Adrenal gland (tissue), 19 donors: ENCODE measurements around the gene IL11. TPM values are rescaled to one million over a fixed set of nuclear protein-coding genes. Genes with fewer than 3 reads are reported as not detected.

ENCODE experiments used
- DNase-seq, 7 donors: peaks; one replicate each; pipeline ENCODE4 v3.0.0-alpha.2; 2019 to 2020
- H3K27ac ChIP-seq, 5 donors: fragments of 200-600 bp; sonication (generic) in 4 of 5; 1 replicate in 3 of 5; 2 replicates in 2 of 5; pipeline versions ENCODE4 v1.5.1 to v1.8.0; 2016 to 2020; ENCODE audit warnings: mild to moderate bottlenecking in 1 of 5
- H3K27me3 ChIP-seq: fragments of 200-600 bp; 2 replicates; pipeline ENCODE4 v1.8.0; 2021
- H3K36me3 ChIP-seq, 2 donors: fragments of 200-600 bp; replicated peaks in 1 of 2; 1 replicate in 1 of 2; 2 replicates in 1 of 2; pipeline versions ENCODE4 v1.5.1 to v1.8.0; 2018 to 2022
- H3K4me1 ChIP-seq, 2 donors: fragments of 200-600 bp; replicated peaks in 1 of 2; 1 replicate in 1 of 2; 2 replicates in 1 of 2; pipeline versions ENCODE4 v1.5.1 to v1.8.0; 2018 to 2021
- H3K4me3 ChIP-seq, 4 donors: fragments of 200-600 bp; sonication (generic) in 3 of 4; one replicate each; pipeline ENCODE4 v1.5.1; 2016 to 2018
- H3K9me3 ChIP-seq, 3 donors: fragments of 200-600 bp; sonication (generic) in 1 of 3; replicated peaks in 1 of 3; 1 replicate in 2 of 3; 2 replicates in 1 of 3; pipeline versions ENCODE4 v1.5.1 to v1.8.0; 2016 to 2021
- POLR2A ChIP-seq, 2 donors: fragments of 450-650 bp; IDR thresholded peaks; one replicate each; pipeline ENCODE4 v1.6.1; 2017; ENCODE audit warnings: antibody characterized with exemption in 2 of 2, mild to moderate bottlenecking in 2 of 2, moderate library complexity in 1 of 2
- WGBS, 4 donors: extraction: QIAGEN DNeasy Blood & Tissue Kit in 2 of 4; methylation state at CpG; one replicate each; pipeline versions ENCODE4 v1.1.5 to v1.1.7; 2013 to 2017; 5-methylcytosine and 5-hydroxymethylcytosine counted together
- intact Hi-C, 2 donors: fragments of 100-400 bp; cut with DNase I; formaldehyde crosslinking; loops; one replicate each; pipeline versions ENCODE4 v1.14.1 to v1.15.0; 2022 to 2023
- long read RNA-seq, 10 donors: library from polyadenylated mRNA in 3 of 10; unstranded in 2 of 10; stranded (forward) in 1 of 10; transcript quantifications; one replicate each; pipeline ENCODE4 v2.0.0 and lab custom pipeline, GENCODE V29; 2021 to 2026
- polyA plus RNA-seq, 3 donors: library from polyadenylated mRNA; stranded (reverse); fragments of 200-250 nt in 2 of 3; fragments of 350-450 nt in 1 of 3; fragmentation: Illumina TruSeq in 1 of 3; extraction: RNeasy Lipid Tissue Mini Kit (QIAGEN cat#74804) in 1 of 3; gene quantifications; one replicate each; pipeline ENCODE4 v1.2.3, GENCODE V29; 2013 to 2014
- total RNA-seq, 9 donors: library from RNA; depleted of rRNA in 4 of 9; stranded (reverse); fragments of >200 nt in 4 of 9; fragments of 120-200 nt in 1 of 9; fragmentation: NEBNext Ultra II Directional in 1 of 9; extraction: Animal tissue kit (Norgen Biotek cat#: 25700) in 1 of 9; gene quantifications; one replicate each; pipeline versions ENCODE4 v1.1.0 to v1.2.4, GENCODE V29; 2013 to 2023
- TF ChIP-seq, protein P1 (sequence below), 6 experiments: fragments of 450-650 bp in 4 of 6; fragments of 200-600 bp in 2 of 6; sonication (generic) in 1 of 6; IDR thresholded peaks; 1 replicate in 5 of 6; 2 replicates in 1 of 6; pipeline versions ENCODE4 v1.5.1 to v1.8.0; 2016 to 2021; ENCODE audit warnings: antibody characterized with exemption in 6 of 6, mild to moderate bottlenecking in 2 of 6, moderate library complexity in 1 of 6
- donor health status: healthy with polysubstance abuse.
- donor health status: Bipolar disorder and iron deficiency.
- donor health status: DM: yes; HTN: yes; CAD: no.
- donor health status: DM: no; HTN: no; CAD: no.
- donor health status: DM: no; HTN: no; CAD: no.
- donor health status: DM: yes; HTN: yes; CAD: no.

Gene IL11
- total RNA-seq, result under 1 TPM in 2 of 9 donors, not detected in 7; 0.17 to 0.28 TPM
- polyA plus RNA-seq, result 1 to 10 TPM in 1 of 3 donors, under 1 TPM in 1, not detected in 1; 0.24 to 1.1 TPM
- long read RNA-seq, donor 1, result 0 reads
- long read RNA-seq, donor 2, result 0 reads
- long read RNA-seq, donor 3, result 0 reads
- long read RNA-seq, donor 4, result 0 reads
- long read RNA-seq, donor 5, result 0 reads
- long read RNA-seq, donor 6, result 0 reads
- long read RNA-seq, donor 7, result 0 reads
- long read RNA-seq, donor 8, result 0 reads
- long read RNA-seq, donor 9, result 0 reads
- long read RNA-seq, donor 10, result 0 reads

DNA sequence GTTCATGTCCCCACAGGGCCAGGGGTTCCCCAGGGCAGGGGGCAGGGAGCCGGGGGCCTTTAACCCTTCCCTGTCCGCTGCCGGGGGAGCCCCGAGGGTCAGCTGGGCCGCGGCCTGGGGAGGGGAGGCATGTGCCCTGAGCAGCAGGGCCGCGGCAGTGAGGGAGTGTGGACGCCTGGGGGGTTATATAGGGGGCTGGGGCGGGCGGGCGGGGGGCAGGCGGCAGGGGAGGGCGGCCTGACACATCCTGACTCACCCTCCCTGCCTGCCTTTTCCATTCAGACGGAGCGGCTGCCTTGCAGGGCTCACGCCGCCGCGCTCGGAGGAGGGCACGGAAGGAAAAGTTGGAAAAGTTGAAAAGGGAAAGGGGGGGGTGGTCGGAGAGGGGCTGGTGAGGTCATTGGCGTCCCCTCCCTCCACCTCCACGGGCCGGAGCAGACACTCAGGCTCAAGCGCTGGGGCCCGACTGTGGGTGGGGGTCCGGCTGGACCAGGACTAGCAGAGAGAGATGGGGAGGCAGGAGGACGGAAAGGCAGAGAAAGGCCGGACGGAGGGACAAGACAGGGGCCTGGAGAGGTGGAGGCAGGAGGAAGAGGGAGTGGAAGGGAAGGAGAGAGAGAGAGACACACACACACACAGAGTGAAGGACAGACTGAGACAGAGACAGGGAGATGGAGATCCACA lies at the start of gene IL11:
IL11 (minus strand) TSS at position 159 of the 684 bp plus-strand sequence; CDS start at position 6, 153 bp downstream.
- no peak for DNase-seq
- Histone ChIP-seq H3K9me3 (no peaks in the 10 kb centered on the region), H3K4me1 (peaks cover 0 to 6% of the 10 kb centered on the region in 2 donors), H3K27ac (no peak within 1 kb of the TSS), H3K36me3 (no peaks in the 10 kb centered on the region), H3K4me3 (peak within 1 kb of the TSS in 1 of 4 donors; percentile 25), H3K27me3 (peaks cover 54% of the 10 kb centered on the region)
- TF ChIP-seq POLR2A (IDR thresholded peaks at IDR 0.05), result no peak
- TF ChIP-seq, protein P1, sequence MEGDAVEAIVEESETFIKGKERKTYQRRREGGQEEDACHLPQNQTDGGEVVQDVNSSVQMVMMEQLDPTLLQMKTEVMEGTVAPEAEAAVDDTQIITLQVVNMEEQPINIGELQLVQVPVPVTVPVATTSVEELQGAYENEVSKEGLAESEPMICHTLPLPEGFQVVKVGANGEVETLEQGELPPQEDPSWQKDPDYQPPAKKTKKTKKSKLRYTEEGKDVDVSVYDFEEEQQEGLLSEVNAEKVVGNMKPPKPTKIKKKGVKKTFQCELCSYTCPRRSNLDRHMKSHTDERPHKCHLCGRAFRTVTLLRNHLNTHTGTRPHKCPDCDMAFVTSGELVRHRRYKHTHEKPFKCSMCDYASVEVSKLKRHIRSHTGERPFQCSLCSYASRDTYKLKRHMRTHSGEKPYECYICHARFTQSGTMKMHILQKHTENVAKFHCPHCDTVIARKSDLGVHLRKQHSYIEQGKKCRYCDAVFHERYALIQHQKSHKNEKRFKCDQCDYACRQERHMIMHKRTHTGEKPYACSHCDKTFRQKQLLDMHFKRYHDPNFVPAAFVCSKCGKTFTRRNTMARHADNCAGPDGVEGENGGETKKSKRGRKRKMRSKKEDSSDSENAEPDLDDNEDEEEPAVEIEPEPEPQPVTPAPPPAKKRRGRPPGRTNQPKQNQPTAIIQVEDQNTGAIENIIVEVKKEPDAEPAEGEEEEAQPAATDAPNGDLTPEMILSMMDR (IDR thresholded peaks at IDR 0.05), result no peak
- intact Hi-C loops, result no loop called here
- WGBS, 4 donors, result 12 to 26% (median 16%) methylated on average over 18 to 32 of the region's 32 CpGs

DNA sequence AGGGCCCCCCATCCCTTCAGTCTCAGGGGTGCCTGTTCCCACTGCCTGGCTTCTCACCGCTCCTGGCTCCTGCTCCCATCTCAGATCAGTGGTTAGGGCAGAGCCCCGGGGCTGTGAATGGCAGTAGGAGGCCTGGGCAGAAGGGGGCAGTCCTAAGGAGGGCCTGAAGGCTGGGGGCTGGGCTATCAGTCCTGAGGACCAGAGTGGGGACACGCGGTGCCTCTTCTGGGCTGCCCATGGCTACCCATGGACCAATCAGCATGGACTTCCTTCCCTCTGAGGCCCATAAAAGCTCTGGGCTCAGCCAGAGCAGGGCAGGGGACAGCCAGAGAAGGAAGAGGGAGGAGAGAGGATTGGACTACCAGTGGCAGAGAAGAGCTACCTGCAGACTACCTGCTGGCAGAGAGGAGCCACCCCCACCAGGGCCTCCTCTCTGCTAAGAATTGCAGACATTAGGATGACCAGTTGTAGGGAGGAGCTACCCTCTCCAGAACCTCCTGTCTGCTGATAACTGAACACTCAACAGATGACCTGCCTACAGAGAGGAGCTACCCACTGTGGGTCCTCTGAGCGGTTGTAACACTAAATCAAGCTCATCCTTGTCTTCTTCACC lies 49.5 kb upstream of the IL11 start:
- H3K4me1 ChIP-seq, result no peaks in the 10 kb centered on the region
- no peak for TF ChIP-seq POLR2A (IDR thresholded peaks at IDR 0.05)
- TF ChIP-seq, protein P1 (IDR thresholded peaks at IDR 0.05), result no peak
- 59 to 75% (median 70%) methylated on average over 3 to 5 of the region's 5 CpGs for WGBS, 4 donors
- H3K27me3 ChIP-seq, result no peaks in the 10 kb centered on the region
- H3K9me3 ChIP-seq, result no peaks in the 10 kb centered on the region
- H3K27ac ChIP-seq, result no peak overlapping the region
- H3K36me3 ChIP-seq, result no peaks in the 10 kb centered on the region
- H3K4me3 ChIP-seq, result no peak overlapping the region
- DNase-seq, result no peak
- intact Hi-C loops, result loop anchor here (5.0 to 10.0 kb wide), 3 partner anchors 125 to 277 kb away; partner anchors contain the start of gene TNNT1 (in 1 of the 2)

DNA sequence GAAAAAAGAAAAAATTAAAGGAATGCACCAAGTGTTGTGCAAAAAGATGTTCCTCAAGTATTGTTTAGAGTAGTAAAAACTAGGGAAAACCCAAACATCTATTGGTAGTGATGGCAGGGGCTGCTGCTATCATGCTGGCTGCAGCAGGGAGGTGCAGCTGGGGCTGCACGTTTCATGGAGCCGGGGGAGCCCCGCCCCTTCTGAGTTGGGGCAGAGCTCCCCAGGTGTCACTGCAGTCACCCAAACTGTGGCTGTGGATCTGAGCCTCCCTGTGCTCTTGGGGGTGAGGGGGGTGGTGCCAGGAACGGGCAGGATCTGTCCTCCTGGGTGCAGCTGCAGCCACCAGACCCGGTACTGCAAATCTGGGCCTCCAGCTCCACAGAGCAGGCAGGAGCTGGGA lies 48.8 kb upstream of the IL11 start:
- intact Hi-C loops, result loop anchor here (5.0 to 10.0 kb wide), 3 partner anchors 124 to 277 kb away; partner anchors contain the start of gene TNNT1 (in 1 of the 2)
- no peak for TF ChIP-seq POLR2A (IDR thresholded peaks at IDR 0.05)
- TF ChIP-seq, protein P1 (IDR thresholded peaks at IDR 0.05), result no peak
- DNase-seq, result no peak
- no peaks in the 10 kb centered on the region for H3K36me3 ChIP-seq
- H3K27me3 ChIP-seq, result no peaks in the 10 kb centered on the region
- H3K4me1 ChIP-seq, result no peaks in the 10 kb centered on the region
- no peak overlapping the region for H3K4me3 ChIP-seq
- no peaks in the 10 kb centered on the region for H3K9me3 ChIP-seq
- no peak overlapping the region for H3K27ac ChIP-seq
- WGBS, 4 donors, result 48 to 75% (median 59%) methylated on average over 3 to 5 of the region's 5 CpGs

DNA sequence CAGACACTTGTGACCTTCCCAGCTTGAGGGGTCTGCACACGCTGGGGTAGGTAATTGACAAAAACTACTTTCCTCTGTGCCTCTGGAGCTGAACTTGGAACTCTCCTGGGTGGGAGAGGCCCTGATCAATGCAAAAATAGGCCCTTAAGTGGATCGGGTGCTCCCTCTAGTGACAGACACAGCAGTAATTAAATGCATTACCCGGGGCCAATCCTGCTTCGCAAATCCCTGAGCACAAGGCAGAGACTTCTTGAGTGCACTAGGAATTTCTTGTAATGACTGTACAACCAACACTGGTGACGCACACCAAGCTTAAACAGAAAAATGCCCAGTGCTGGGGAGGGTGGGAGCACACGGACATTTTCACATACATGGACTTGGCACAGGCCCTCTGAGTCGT lies 47.9 kb upstream of the IL11 start:
- peak; percentile 67 to 82 (median 76) for DNase-seq
- H3K4me1 ChIP-seq, result no peaks in the 10 kb centered on the region
- TF ChIP-seq, protein P1 (IDR thresholded peaks at IDR 0.05), result peak; percentile 69 to 86 (median 76)
- TF ChIP-seq POLR2A (IDR thresholded peaks at IDR 0.05), result no peak
- no peak overlapping the region for H3K4me3 ChIP-seq
- WGBS, 4 donors, result 11 to 19% (median 16%) methylated on average over 7 of the region's 7 CpGs
- H3K36me3 ChIP-seq, result no peaks in the 10 kb centered on the region
- H3K27ac ChIP-seq, result no peak overlapping the region
- no peaks in the 10 kb centered on the region for H3K9me3 ChIP-seq
- no peaks in the 10 kb centered on the region for H3K27me3 ChIP-seq
- intact Hi-C loops, result loop anchor here (5.0 to 10.0 kb wide), 3 partner anchors 123 to 276 kb away; partner anchors contain the start of gene TNNT1 (in 1 of the 2)
